ENCODE results near the gene KAZN. TPM values are rescaled to one million over a fixed set of nuclear protein-coding genes. Genes with fewer than 3 reads are reported as not detected.

The KAZN gene
- total RNA-seq, result 12.3 and 14.1 TPM in 2 replicates

DNA sequence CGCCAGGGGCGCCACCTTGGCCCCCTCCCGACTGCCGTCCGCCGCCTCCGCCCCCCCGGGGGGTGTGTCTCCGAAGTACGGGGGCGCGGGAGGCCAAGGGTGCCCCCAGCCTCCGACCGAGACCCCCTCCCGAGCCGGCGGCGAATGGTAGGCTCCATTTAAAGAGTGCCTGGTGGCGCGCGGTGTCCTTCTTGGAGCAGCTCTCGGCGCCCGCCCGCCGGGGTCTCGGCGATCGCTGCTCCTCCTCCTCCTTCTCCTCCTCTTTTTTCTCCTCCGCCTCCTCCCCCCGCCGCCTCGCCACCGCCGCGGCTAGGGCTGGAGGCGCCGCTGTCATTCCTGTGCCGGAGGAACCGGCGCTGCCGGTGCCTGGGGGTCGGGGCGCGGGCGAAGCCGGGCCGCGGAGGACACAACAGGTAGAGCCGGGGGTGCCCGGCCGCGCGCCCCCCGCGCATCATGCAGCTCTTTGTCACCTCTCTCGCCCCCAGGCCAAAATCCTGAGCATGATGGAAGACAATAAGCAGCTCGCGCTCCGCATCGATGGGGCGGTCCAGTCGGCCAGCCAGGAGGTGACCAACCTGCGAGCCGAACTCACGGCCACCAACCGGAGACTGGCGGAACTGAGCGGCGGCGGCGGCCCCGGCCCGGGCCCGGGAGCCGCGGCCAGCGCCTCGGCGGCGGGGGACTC is at the start of gene KAZN:
Gene KAZN, plus strand, starts transcription at position 188 of the 685 bp plus-strand sequence.

DNA sequence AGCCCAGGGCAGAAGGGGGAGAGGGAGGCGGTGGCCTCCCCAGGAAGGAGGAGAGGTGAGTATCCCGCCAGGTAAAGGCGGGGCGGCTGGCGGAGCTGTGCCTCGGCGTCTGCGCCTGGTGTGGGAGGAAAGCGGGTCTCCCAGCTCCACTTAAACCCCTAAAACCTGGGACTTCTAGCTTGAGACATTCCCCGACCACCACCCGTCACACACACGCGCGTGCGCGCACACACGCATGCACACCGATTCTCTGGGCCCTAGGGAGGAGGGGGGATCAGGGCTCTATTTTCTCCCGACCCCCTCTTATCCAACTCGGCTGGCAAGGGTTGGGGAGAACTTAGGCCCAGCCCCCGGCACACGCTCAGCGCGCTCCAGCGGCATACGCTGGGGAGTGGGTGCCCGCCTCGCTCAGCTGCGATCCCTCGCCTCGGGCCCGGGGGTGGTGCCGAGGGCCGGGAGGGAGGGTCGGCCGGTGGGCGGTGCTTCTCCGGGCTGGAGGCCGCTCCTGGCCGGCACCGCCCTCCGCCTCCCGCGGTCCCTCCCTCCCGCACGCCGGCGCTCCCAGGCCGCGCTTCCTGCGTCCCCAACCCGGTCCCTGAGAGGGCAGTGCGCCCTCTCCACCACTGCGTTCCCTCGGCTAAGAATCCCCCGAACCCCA is 554.8 kb downstream of the KAZN start, which contains the start of gene TMEM51:
Gene TMEM51, plus strand, starts transcription at position 564 of the 658 bp plus-strand sequence. CDS start 61,341 bp downstream, outside the sequence.

